OCI-LY7 (cell line): Measurements from ENCODE around the gene KRTAP12-2. TPM values are rescaled to one million over a fixed set of nuclear protein-coding genes. Genes with fewer than 3 reads are reported as not detected.

Experiments used
- BruUV-seq: library from RNA; stranded (reverse); fragments of 400-500 nt; replicated peaks from 2 replicates; lab custom pipeline; 2021; lab: Mats Ljungman, UMichigan
- CTCF ChIA-PET: fragments of 300-600 bp; sonication (Branson Sonifier 250); formaldehyde crosslinking; loops from one replicate; lab custom pipeline; 2022; ENCODE audit warnings: antibody characterized with exemption; ENCODE audit not compliant: unreplicated experiment; lab: Charles Lee
- POLR2A ChIA-PET: fragments of 300-600 bp; sonication (Branson Sonifier 250); formaldehyde crosslinking; loops from one replicate; lab custom pipeline; 2022; ENCODE audit warnings: antibody characterized with exemption; lab: Charles Lee
- DNase-seq: peaks from one replicate; pipeline ENCODE4 v3.0.0-alpha.2; 2015; ENCODE audit warnings: low spot score
- H2AFZ ChIP-seq: fragments of 200-600 bp; sonication (generic), shearing (Covaris generic); 2 replicates; pipeline ENCODE4 v1.6.1; 2014; ENCODE audit warnings: mild to moderate bottlenecking, antibody characterized with exemption, low read length, moderate library complexity
- H3K27ac ChIP-seq: fragments of 200-600 bp; sonication (generic); 2 replicates; pipeline ENCODE4 v1.5.1; 2014; ENCODE audit warnings: mixed run types, low read depth, mild to moderate bottlenecking, moderate library complexity, low read length, inconsistent platforms; ENCODE audit not compliant: poor library complexity, severe bottlenecking
- H3K36me3 ChIP-seq: fragments of 200-600 bp; sonication (generic); 2 replicates; pipeline ENCODE4 v1.6.1; 2014; ENCODE audit warnings: mild to moderate bottlenecking, antibody characterized with exemption, low read length, moderate library complexity, mixed read lengths; ENCODE audit not compliant: insufficient read depth
- H3K4me1 ChIP-seq: fragments of 200-600 bp; sonication (generic); 2 replicates; pipeline ENCODE4 v1.5.1; 2014; ENCODE audit warnings: mild to moderate bottlenecking, low read length; ENCODE audit not compliant: insufficient read depth, poor library complexity, severe bottlenecking
- H3K4me2 ChIP-seq: fragments of 200-600 bp; sonication (generic); 2 replicates; pipeline ENCODE4 v1.6.1; 2014; ENCODE audit warnings: mild to moderate bottlenecking, low read length
- H3K4me3 ChIP-seq: fragments of 200-600 bp; sonication (generic); 2 replicates; pipeline ENCODE4 v1.5.1; 2014; ENCODE audit warnings: mild to moderate bottlenecking, low read depth, low read length; ENCODE audit not compliant: poor library complexity, severe bottlenecking
- H3K79me2 ChIP-seq: fragments of 200-600 bp; sonication (generic); 2 replicates; pipeline ENCODE4 v1.6.1; 2016; ENCODE audit warnings: low read depth, mild to moderate bottlenecking, low read length, moderate library complexity, mixed read lengths; ENCODE audit not compliant: insufficient read depth
- H3K9me2 ChIP-seq: fragments of 200-600 bp; sonication (generic); 2 replicates; pipeline ENCODE4 v1.6.1; 2016; ENCODE audit warnings: mild to moderate bottlenecking, low read length, mixed read lengths; ENCODE audit not compliant: insufficient read depth
- H3K9me3 ChIP-seq: fragments of 200-600 bp; sonication (generic); 2 replicates; pipeline ENCODE4 v1.6.1; 2014; ENCODE audit warnings: mild to moderate bottlenecking, mixed run types, low read length, mixed read lengths
- H4K20me1 ChIP-seq: fragments of 200-600 bp; sonication (generic); 2 replicates; pipeline ENCODE4 v1.6.1; 2014; ENCODE audit warnings: mild to moderate bottlenecking, antibody characterized with exemption, low read length, moderate library complexity, mixed read lengths; ENCODE audit not compliant: insufficient read depth
- CTCF ChIP-seq: fragments of 200-600 bp; sonication (generic); conservative IDR thresholded peaks from 2 replicates; pipeline ENCODE4 v1.5.1; 2014; ENCODE audit warnings: mild to moderate bottlenecking, antibody characterized with exemption, low read length, moderate library complexity, mixed read lengths
- EZH2phosphoT487 ChIP-seq: fragments of 200-600 bp; sonication (generic); IDR thresholded peaks from 2 replicates; pipeline ENCODE4 v1.6.1; 2018; ENCODE audit warnings: low read depth, borderline replicate concordance, mild to moderate bottlenecking, mixed run types, antibody characterized with exemption, low read length, moderate library complexity, mixed read lengths
- intact Hi-C: fragments of 100-400 bp; cut with micrococcal nuclease; formaldehyde crosslinking; loops from one replicate; pipeline ENCODE4 v1.10.0; 2022; ENCODE audit not compliant: unreplicated experiment
- total RNA-seq, 2 experiments: library from RNA; depleted of rRNA in 1 of 2; stranded (reverse); fragments of >200 nt in 1 of 2; shearing (Covaris generic) in 1 of 2; gene quantifications; 2 replicates each; pipeline ENCODE4 v1.2.3, GENCODE V29; 2014 to 2022

The KRTAP12-2 gene
- total RNA-seq, 2 experiments from 2014 or later = not detected

- no peak for DNase-seq
- intact Hi-C loops = no loop called here
- Histone ChIP-seq H3K4me1 (no peaks in the 10 kb centered on the region), H3K27ac (no peak overlapping the region), H3K36me3 (no peaks in the 10 kb centered on the region), H3K9me2 (no peaks in the 10 kb centered on the region), H4K20me1 (no peaks in the 10 kb centered on the region), H3K4me2 (no peak overlapping the region), H3K79me2 (no peaks in the 10 kb centered on the region), H3K4me3 (no peak overlapping the region), H3K9me3 (no peaks in the 10 kb centered on the region), H2AFZ (no peak overlapping the region)
- no TSS peak for BruUV-seq
- TF ChIP-seq CTCF (no peak), EZH2phosphoT487 (no peak)
- ChIA-PET POLR2A (interaction anchor here (0.7 kb wide), 1 partner anchor 51 kb away, joined by 3 read pairs; no protein-coding TSS in a partner anchor), CTCF (no interaction called here)
These were observed 41.6 kb upstream of the KRTAP12-2 start for GRCh38 chr21:44708213-44708865.

GRCh38 chr21:44706706-44707581 is 40.2 kb upstream of the KRTAP12-2 start:
- Histone ChIP-seq H3K9me2 (no peaks in the 10 kb centered on the region), H2AFZ (no peak overlapping the region), H3K36me3 (no peaks in the 10 kb centered on the region), H3K27ac (no peak overlapping the region), H3K4me3 (no peak overlapping the region), H3K79me2 (no peaks in the 10 kb centered on the region), H3K4me1 (no peaks in the 10 kb centered on the region), H4K20me1 (no peaks in the 10 kb centered on the region), H3K9me3 (no peaks in the 10 kb centered on the region), H3K4me2 (no peak overlapping the region)
- intact Hi-C loops = no loop called here
- TF ChIP-seq CTCF (no peak), EZH2phosphoT487 (no peak)
- CTCF ChIA-PET = no interaction called here
- POLR2A ChIA-PET = no interaction called here
- BruUV-seq = no TSS peak
- no peak for DNase-seq
